ENCODE data around the gene CYFIP2.
A peak's percentile ranks its signal among the peaks of the same experiment; 100 is the strongest.

Gene CYFIP2

GRCh38 chr5:157359356-157360055 lies 93.6 kb downstream of the CYFIP2 start:
- DNase-seq (ENCODE audit: low read depth): no peak

- DNase-seq (ENCODE audit: low read depth): no peak
Measured at GRCh38 chr5:157362012-157362411, 96.1 kb downstream of the CYFIP2 start.

GRCh38 chr5:157362502-157362901 lies 96.6 kb downstream of the CYFIP2 start:
- DNase-seq (ENCODE audit: low read depth): no peak

- no peak for DNase-seq (ENCODE audit: low read depth)
Measured at GRCh38 chr5:157362982-157363381, 97.1 kb downstream of the CYFIP2 start.

GRCh38 chr5:157365732-157366131 lies 99.8 kb downstream of the CYFIP2 start:
- DNase-seq (ENCODE audit: low read depth): peak; percentile 36

- peak; percentile 87 for DNase-seq (ENCODE audit: low read depth)
Measured at GRCh38 chr5:157366741-157367674, 101.1 kb downstream of the CYFIP2 start.

- DNase-seq (ENCODE audit: low read depth): no peak
Measured at GRCh38 chr5:157369507-157369906, 103.6 kb downstream of the CYFIP2 start.

- peak; percentile 94 for DNase-seq (ENCODE audit: low read depth)
Measured at GRCh38 chr5:157370967-157371366, 105.0 kb downstream of the CYFIP2 start.

- peak; percentile 86 for DNase-seq (ENCODE audit: low read depth)
Measured at GRCh38 chr5:157371655-157372471, 105.9 kb downstream of the CYFIP2 start.

GRCh38 chr5:157372472-157372822 lies 106.5 kb downstream of the CYFIP2 start:
- peak; percentile 90 for DNase-seq (ENCODE audit: low read depth)

- no peak for DNase-seq (ENCODE audit: low read depth)
Measured at GRCh38 chr5:157378509-157378908, 112.6 kb downstream of the CYFIP2 start.

GRCh38 chr5:157379983-157380382 lies 114.1 kb downstream of the CYFIP2 start:
- DNase-seq (ENCODE audit: low read depth): no peak

GRCh38 chr5:157381746-157382145 lies 115.8 kb downstream of the CYFIP2 start:
- DNase-seq (ENCODE audit: low read depth): no peak

GRCh38 chr5:157382996-157383800 lies 117.3 kb downstream of the CYFIP2 start:
- no peak for DNase-seq (ENCODE audit: low read depth)

- DNase-seq (ENCODE audit: low read depth): peak; percentile 100
Measured at GRCh38 chr5:157384971-157385709, 119.2 kb downstream of the CYFIP2 start.

GRCh38 chr5:157387041-157387563 lies 121.2 kb downstream of the CYFIP2 start:
- no peak for DNase-seq (ENCODE audit: low read depth)

- DNase-seq (ENCODE audit: low read depth): peak; percentile 98
Measured at GRCh38 chr5:157387683-157388093, 121.8 kb downstream of the CYFIP2 start.

- no peak for DNase-seq (ENCODE audit: low read depth)
Measured at GRCh38 chr5:157388111-157388710, 122.3 kb downstream of the CYFIP2 start.

- DNase-seq (ENCODE audit: low read depth): no peak
Measured at GRCh38 chr5:157389103-157389502, 123.2 kb downstream of the CYFIP2 start.

- DNase-seq (ENCODE audit: low read depth): no peak
Measured at GRCh38 chr5:157390133-157390532, 124.2 kb downstream of the CYFIP2 start.
